NCI-H146 treated with DMSO at 0.1 percent for 48 hours (cell line): ENCODE data around the gene LRRFIP1.
"Not testable (repeated sequence)": the region's sequence is repeated elsewhere in the genome, so short reads cannot be mapped to it uniquely, and the experiment has no call there.

Experiments
- DNase-seq: peaks from one replicate; lab custom pipeline; 2025; ENCODE audit not compliant: unreplicated experiment; lab: John Stamatoyannopoulos, UW

LRRFIP1 gene

DNA sequence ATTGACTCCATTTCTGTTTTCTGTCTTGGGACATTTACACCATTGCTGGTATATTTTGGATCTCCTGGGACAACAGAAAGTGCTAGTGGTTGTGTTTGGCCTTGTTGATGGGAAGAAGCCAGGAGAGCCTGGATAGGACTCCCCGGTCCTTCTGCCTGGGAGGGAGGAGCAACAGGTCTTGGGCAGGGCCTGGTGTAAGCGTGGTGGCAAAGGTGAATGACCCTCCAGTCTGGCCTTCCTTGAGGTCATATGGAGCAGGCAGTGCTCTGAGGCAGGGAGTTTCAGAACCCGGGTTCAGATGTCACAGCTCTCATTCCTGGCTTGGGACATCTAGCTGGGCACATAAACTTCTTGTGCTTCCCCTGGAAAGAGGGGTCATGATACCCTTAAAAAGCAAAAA, 115.2 kb downstream of the LRRFIP1 start:
- no peak for DNase-seq

DNA sequence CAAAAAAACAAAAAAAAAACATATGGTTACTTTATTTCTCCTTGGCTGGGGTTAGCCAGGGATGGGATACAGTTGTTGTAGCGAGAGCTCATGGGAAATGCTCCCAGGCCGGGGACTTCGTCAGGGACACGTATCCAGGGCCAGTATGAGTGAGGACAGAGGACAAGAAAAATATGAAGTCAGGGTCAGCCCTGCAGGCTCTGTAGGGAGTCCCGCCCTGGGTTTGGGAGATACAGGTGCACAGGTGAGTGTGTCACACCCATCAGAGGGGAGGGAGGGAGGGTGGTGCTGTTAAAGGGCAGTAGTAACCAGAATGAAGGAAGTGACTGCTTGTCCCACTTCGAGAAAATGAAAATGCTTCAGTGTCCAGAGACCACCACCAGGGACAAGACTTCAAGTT, 115.6 kb downstream of the LRRFIP1 start:
- no peak for DNase-seq

GRCh38 chr2:237743561-237744269, 116.3 kb downstream of the LRRFIP1 start:
- DNase-seq: no peak

DNA sequence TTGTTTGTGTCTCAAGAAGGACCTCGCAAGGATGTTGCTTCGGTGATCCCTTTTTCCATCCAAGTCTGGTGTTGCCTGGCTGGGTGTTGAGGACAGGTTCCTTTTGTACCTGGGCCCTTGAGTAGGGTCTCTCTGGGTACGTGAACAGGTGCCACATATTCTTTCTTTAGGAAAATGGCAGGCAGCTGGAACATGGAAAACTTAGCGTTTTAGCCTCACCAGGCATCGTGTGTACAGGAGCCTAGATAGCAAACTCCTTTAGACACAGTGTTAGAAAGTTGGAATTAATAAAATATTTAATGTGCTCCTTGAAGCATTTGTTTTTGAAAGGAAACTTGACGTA, 116.9 kb downstream of the LRRFIP1 start:
- DNase-seq: no peak

- peak; percentile 25 for DNase-seq
Measured at GRCh38 chr2:237744613-237745249, 117.3 kb downstream of the LRRFIP1 start.

DNA sequence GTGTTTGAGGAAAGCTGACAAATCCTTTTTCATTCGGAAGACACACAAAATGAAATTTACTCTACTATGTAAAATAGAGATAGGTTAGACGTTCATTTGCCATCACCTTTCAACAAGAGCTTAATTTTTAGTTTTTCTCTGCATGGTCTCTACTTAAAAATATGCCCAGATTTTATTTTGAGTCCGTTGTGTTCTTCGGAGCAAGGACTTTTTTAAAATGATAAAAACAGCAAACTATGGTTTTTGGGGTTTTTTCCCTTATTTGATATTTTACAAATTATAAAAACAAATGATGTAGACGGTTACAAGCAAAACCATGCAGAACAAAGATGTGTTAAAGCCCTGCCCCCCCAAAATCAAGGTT, 117.8 kb downstream of the LRRFIP1 start:
- DNase-seq: no peak

DNA sequence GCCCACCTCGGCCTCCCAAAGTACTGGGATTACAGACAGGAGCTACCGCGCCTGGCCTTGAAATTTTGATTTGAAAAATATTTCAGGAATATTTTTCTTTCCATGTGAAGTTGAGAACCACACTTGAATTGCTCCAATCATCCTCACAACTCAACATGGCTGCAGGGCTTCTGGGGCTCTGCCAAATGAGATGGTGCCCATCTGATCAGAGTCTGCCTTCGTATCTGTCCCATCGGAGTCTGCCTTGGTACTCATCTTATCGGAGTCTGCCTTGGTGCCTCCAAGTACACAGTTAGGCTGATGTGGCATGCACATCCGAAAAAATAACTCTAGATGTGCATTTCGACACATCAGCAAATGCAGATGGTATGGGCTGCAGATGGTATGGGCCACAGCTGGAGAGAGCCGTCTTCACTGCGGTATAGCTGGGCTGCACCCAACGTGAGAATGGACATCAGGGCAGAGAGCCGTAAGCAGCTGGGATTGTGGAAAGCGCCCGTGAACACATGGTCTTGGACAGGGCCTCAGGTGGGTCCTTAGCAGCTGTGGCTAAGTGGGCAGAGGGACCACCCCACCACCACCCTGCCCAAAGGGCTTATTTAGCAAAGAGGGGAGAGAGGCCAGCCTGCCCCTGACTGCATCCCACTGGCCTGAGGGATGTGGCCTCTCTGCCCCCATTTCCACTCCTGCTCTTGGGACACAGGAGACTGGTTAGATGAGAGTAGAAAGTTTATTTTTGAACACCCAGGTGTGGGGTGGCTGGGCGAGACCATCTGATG, 119.1 kb downstream of the LRRFIP1 start:
- DNase-seq: no peak

DNA sequence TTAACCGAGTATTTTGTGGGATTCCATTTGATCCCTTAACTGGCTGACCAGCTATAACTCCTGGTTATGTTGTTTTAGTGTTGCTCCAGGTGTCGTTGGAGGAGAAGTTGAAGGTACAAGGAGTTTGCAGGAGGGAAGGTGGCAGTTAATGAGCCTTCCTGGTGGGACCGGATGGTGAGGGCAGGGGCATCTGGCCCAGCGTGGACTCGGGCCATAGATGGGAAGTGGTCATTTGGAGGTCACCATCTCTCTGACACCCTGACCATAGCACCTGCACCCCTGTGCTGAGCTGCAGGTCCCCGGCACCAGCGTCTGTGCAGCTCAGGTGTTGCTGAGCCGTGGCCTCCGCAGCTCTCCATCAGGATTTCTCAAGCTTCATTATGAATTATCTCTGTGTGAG, 119.8 kb downstream of the LRRFIP1 start:
- DNase-seq: no peak

- DNase-seq: no peak
Measured at GRCh38 chr2:237749002-237749401, 121.6 kb downstream of the LRRFIP1 start.

DNA sequence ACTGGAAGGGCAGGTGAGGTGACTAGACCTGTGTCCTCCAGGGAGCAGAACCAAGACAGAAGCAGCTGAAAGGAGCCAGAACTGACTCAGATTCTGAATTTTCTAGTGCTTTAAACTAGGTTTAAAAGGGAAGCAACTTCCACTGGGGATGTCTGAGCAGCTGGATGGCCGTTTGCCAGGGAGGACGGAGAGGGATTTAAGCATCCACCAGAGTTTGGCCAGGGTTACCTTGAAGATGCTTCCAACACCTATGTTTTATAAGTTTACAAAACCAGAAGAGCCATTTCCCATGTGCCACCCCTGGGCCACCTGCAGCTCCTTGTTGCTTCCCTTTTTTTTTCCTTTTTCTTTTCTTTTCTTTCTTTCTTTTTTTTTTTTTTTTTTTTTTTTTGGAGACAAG, 122.6 kb downstream of the LRRFIP1 start:
- no peak for DNase-seq

- DNase-seq: not testable (repeated sequence)
Measured at GRCh38 chr2:237750441-237750840, 123.1 kb downstream of the LRRFIP1 start.

- DNase-seq: no peak
Measured at GRCh38 chr2:237752761-237753165, 125.4 kb downstream of the LRRFIP1 start.

DNA sequence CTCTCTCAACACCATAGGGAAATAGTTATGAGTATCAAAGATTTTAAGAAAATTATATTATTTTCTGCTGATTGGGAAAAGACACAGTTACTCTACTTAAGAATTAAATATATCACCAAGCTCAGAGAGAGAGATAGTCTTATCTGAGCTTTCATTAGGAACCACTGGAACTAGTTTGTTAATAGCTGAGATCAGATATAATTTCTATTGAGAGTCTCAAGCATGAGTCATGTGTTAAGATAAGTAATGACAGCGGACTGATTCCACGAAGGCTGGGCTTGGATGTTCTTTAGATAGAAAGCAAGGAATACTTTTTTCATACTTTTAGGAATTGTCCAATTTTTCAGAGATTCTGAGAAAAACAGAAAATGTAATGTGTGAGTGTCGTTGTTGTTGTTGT, 126.8 kb downstream of the LRRFIP1 start:
- no peak for DNase-seq

DNA sequence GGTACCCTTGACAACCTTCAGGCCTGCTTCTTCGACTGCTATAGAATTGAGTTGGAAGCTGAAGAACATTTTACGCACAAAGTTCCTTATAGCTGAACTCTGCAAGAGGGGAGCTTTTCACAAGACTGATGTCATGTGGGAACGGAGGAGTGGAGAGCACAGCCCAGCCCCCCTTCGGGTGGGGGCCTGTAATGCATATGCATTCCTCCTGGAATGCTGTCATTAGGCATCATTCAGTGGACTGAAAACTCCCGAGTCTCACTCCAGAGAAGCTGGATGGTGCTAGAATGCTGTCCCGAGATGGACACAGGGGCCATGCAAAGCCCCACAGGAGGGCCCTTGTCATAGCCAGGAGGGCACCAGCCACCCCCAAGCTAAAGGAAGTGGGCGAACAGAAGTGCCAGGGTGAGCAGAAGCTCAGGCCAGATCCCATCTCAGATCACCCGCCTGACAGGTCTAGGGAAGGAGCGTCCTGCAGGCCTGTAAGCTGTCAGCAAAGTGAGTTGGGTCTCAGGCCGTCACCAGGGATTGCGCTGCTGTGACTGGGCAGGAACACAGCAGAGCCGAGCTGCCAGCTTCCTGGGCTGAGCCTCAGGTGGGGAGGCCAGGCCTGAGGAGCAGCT, 127.3 kb downstream of the LRRFIP1 start:
- DNase-seq: no peak

DNA sequence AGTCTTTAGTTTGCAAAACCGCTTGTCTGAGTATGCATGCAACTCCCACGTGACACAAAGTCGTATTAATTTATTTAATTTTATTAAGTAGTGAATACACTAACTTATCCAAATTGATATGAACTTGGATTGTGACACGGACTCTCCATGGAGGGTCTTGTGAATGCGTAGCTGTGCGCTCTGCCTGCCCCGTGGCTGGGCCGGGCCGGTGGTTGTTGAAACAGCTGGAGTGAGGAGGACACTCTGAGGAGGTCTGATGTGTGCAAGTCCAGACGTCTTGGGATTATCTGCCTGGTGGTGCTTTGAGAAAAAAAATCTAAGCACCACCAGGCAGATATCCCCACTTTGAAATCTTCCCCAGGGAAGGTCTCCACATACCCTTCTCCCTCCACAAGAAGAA, 130.2 kb downstream of the LRRFIP1 start:
- no peak for DNase-seq

DNA sequence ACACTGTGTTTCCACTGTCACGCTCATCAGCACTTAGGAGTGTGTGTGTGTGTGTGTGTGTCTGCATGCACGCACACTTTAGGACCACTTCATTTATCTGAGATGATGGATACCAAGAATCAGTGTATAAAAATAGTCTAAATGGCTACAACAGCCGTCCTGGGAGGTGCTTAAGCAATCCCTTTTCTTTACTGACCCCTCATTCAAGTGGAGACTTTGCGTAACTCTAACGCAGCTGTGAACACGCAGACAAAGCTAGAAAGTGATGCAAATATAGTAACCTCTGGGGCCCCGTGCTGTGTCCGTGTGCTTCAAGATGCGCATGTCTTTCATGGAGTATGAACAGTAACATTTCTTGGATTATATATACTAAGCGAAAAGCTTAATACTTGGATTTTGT, 130.8 kb downstream of the LRRFIP1 start:
- no peak for DNase-seq

GRCh38 chr2:237759176-237759575, 131.8 kb downstream of the LRRFIP1 start:
- DNase-seq: no peak

DNA sequence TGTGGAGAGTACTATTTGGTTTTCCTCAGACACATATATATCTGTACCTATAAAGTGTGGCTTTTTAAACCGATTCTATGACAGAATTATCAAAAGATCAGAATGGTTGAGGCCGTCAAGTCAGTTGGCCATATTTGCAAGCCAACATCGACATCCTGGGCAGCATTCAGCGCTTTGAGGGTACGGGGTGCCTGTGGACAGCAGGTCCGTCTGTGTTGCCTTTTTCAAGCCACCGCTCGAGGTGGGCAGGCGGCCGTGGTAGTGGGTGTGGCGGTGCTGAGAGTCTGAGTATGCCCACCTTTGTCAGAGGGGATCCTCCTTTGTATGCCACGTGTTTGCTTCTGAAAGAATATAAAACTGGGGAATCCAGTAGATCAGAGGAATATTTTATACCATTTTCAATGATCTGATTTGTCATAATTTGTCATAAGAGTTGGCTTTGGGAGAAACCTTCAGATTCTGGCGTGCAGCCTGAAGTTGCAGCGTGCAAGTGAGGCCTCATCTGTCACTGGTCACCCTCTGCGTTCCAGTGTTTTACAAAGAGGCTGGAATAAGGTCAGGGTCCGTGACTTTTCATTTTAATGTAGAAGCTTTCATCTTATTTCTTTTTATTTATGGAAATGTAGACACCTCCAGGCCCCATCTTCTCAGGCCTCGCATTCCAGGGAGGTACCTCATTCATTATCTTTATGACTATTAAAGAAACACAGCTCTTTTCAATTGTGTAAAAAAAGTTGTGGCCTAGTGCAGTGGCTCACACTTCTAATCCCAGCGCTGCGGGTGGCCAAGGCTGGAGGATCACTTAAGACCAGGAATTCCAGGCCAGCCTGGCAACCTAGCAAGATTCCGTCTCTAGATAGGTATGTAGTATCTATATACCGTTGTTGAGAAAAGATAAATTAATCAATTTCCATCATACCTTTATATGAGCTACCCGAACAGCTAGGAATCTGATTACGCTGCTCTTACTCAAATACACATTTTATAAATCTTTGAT, 133.4 kb downstream of the LRRFIP1 start:
- DNase-seq: no peak

DNA sequence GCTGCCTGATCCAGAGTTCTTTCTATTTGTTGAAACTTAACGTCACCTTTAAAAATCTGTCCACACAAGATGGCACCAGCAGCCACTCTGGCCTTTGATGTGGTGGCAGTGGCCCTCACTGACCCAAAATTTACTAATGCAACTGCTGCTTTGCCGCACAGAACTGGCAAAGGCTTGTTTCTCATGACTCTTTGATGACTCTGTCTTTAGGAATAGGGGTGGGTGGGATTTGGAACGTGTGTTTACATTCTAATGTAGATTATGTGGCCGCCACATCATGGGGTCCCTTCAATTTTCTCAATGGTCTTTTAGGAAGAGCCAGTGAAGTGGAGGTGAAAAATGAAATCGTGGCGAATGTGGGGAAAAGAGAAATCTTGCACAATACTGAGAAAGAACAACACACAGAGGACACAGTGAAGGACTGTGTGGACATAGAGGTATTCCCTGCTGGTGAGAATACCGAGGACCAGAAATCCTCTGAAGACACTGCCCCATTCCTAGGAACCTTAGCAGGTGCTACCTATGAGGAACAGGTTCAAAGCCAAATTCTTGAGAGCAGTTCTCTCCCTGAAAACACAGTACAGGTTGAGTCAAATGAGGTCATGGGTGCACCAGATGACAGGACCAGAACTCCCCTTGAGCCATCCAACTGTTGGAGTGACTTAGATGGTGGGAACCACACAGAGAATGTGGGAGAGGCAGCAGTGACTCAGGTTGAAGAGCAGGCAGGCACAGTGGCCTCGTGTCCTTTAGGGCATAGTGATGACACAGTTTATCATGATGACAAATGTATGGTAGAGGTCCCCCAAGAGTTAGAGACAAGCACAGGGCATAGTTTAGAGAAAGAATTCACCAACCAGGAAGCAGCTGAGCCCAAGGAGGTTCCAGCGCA, 135.2 kb downstream of the LRRFIP1 start:
- DNase-seq: not testable (repeated sequence)

DNA sequence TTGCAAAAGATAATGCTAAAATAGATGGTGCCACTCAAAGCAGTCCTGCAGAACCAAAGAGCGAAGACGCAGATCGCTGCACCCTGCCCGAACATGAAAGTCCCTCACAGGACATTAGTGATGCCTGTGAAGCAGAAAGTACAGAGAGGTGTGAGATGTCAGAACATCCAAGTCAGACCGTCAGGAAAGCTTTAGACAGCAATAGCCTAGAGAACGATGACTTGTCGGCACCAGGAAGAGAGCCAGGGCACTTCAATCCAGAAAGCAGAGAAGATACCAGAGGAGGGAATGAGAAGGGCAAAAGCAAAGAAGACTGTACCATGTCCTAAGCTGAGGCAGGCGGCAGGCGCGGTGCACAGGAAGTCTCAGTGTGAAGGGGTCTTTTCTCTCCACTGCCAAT, 136.4 kb downstream of the LRRFIP1 start:
- no peak for DNase-seq
